HG02840 (cell line): ENCODE data around the gene CHMP3.

Experiments
- ATAC-seq: cut with Tn5 transposase; IDR thresholded peaks from one replicate; pipeline ENCODE4 v1.9.1; 2021; ENCODE audit warnings: mild to moderate bottlenecking, moderate library complexity, moderate number of reproducible peaks; ENCODE audit not compliant: unreplicated experiment, low FRiP score

The CHMP3 gene

DNA sequence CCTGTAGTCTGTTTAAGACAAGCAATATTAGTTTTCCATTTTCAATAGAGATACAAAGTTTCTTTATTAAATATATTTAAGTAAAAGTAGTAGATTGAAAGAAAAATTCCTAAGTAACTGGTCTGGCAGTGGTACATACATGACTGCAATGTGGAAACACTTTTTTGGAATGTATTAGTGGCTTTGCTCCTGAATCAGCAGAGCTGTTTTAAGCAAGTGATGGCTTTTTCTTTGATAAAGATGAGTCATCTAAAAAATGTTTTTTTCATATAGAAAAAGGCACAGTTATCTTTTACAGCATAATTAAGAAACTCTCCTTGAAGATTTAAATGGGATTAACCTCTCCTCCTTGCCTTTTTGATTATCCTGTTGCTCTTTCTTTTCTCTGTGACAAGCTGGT, 87.2 kb downstream of the CHMP3 start:
- no peak for ATAC-seq

DNA sequence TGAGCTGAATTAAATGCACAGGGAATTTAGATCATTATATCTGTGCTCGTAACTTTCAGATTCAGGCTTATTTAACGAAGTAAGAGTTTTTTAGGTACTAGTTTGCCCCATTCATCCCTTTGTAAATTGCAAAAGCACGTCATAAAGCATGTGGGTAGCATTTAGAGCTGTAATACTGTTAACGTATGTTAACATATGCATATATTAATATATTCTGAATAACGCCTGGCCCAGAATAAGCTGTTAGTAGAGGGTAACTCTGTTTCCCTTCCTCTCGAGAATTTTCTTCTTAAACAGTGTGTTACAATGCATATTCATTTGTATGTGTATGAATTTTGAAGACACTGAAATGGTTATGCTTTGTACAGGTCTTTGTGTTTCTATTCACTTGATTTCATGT, 91.6 kb downstream of the CHMP3 start:
- no peak for ATAC-seq

DNA sequence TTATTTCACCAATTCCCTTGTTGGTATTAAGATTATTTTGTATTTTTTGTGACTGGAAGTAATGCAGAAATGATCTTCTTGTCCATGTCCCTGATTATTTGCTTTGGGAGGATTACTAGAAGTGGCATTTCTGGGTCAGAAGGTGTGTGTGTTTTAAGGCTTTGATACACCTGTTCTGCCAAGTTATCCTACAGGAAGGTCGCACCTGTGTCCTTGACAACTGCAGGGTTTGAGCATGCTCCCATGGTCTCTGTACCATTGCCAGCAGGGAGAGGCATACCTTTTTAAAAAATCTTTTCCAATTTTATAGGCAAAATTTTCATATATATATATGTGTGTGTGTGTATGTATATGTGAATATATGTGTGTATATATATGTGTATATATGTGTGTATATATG, 92.4 kb downstream of the CHMP3 start:
- no peak for ATAC-seq

DNA sequence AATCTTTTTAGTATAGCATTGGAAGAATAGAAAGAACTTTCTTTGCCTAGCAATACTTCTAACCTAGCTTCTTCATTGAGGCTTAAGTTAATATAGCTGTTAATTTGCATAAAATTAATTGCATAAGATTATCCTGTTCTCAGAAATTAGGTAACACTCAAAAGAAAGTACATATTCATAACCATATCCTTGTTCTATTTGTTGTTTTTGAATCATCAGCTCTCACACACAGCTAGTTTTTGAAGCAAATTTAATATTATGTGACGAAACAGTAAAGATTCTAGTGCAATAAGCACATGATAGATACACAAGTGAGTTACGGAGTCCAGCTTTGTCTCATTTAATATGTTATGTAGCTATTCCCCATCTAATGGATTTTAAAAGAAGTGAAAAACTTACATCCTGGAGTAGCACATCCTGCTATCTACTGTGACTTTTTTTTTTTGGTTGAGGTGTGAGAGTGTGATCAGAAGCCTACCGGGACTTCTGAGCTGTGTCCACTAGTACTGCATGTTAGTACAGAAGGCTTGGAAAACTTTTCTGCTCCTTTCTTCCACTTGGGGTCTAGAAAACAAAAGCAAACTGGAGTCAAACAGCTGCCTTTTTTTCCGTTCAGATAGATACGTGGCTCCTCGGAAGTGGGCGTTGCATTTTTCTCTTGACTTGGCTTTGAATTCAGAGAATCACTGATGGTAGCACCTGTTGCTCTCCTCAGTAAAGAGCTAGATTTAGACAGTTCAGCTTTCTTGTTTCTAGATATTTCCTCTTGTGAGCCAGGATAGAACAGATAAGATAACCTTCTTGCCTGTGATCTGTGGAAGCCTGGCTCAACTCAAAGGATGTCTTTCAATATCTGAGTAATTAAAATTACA, 94.8 kb downstream of the CHMP3 start:
- no peak for ATAC-seq

DNA sequence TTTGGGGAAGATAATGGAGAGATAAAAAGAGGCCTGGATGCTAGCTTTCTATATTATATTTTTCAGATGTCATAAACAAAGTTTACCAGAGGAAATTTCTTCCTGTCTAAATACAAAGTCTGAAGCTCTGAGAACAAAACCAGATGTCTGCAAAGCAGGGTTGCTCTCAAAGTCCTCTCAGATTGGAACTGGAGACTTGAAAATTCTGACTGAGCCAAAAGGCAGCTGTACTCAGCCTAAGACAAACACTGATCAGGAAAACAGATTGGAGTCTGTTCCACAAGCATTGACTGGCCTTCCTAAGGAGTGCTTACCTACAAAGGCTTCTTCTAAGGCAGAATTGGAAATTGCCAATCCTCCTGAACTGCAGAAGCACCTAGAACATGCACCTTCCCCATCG, 96.9 kb downstream of the CHMP3 start:
- ATAC-seq, result no peak

DNA sequence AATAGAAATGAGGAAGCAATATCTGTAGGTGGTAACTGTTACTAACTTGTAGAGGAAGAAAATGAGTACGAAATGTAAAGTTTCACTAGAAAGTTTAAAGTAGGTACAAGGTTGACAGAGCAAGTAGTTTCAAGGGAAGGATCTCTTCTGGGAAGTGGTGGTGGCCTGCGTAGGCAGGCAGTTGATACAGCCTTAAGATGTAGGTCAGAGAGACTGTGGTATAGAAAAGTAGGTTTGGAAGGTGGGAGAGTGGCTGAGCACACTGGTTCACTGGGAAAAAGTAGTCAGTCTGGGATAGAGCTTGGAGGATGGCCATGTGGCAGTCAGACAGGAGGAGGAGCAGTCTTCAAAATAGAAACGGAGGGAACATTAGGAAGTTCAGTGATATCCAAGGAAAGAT, 98.6 kb downstream of the CHMP3 start:
- ATAC-seq, result no peak

DNA sequence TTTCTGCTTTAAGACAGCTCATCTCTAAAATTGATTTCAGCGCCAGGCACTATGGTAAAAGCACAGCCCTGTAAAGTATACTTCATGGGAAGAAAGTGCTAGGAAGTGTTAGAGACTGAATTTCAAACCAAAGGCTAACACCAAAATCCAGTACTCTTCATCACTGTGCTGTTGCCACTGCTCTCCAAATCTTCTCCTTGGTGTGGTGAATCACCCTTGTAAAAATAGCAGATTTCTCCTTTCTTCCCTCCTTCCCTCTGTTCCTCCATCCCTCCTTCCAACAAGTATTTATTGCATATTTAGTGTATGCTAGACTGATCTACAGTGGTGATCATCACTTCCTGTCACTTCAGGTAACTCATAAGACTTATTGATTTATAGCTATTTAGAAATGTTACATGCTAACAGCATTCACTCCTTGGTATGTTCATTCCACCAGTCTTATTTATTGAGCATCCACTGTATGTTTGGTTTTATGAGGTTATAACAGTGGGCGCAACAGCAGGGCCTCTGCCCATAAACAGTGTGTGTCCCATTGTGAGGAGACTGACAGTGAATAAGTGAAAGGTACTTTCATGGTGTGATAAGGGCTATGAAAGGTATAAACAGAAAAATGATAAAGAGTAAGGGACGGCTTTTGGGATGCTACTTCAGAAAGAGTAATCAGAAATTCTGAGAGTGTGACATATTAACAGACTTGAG, 102.0 kb downstream of the CHMP3 start:
- no peak for ATAC-seq

DNA sequence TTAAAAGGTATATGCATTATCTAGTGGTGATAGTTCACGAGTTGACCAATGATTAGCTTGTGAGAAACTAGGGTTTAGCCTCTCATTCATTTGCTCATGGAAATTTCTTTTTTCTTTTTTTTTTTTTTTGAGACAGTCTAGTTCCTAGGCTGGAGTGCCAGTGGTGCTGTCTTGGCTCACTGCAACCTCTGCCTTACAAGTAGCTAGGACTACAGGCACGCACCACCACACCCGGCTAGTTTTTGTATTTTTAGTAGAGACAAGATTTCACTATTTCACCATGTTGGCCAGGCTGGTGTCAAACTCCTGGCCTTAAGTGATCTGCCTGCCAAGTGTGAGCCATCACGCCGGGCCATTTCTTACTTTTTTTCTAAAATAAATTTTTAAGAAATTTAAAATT, 108.1 kb downstream of the CHMP3 start:
- no peak for ATAC-seq

DNA sequence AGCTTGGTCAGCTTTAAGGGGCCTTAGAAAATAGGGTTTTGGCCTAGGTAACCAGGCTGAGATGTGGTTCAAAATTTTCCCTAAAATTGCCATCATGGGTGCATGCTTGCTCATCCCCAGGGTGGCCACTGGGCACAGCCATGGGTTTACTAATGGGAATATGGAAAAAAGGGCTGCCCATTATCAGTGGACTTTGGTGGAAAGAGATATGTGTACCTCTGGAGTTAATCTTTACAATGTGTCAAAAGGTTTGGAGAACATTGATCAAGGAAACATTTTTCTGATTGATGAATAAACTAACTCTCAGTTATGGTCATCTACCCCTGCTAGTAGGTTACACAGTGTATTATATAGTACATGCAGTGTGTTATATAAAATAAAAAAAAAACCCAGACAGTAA, 109.0 kb downstream of the CHMP3 start:
- no peak for ATAC-seq

DNA sequence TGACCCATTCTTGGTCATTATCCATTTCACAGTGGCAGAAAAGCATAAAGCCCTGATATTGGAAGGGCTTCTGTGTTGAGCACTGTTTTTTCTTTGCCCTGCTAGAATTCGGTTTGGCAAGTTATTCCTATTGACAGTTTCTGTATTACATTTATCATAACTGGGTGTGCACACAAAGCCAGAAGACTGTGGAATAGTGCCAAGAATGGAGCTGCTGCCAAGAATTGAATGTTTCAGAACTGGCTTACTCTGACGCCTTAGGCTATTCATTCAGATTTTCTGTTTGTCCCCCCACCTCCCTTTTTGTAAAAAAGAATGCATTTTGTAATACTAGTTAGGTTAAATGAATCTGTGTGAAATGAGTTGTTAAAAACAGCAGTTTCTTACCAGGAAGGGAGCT, 109.4 kb downstream of the CHMP3 start:
- no peak for ATAC-seq
